T-helper 1 cell treated with Interleukin-12 subunit alpha and Interleukin-12 subunit beta and Interleukin-4 antibody, amounts not matched to agents 30 μg/mL and 1 μg/mL, for 36 hours (primary cell): Measurements from ENCODE around the gene PAK4.

Experiments used
- H3K27ac Mint-ChIP-seq: one replicate; pipeline ENCODE4 v1.8.0; 2021; ENCODE audit warnings: mild to moderate bottlenecking, mixed read lengths
- H3K27me3 Mint-ChIP-seq: one replicate; pipeline ENCODE4 v1.8.0; 2021; ENCODE audit warnings: low read depth, mixed read lengths
- H3K36me3 Mint-ChIP-seq: one replicate; pipeline ENCODE4 v1.8.0; 2021; ENCODE audit warnings: low read depth, mixed read lengths
- H3K4me1 Mint-ChIP-seq: one replicate; pipeline ENCODE4 v1.8.0; 2021; ENCODE audit warnings: low read depth, mixed read lengths
- H3K4me3 Mint-ChIP-seq: one replicate; pipeline ENCODE4 v1.8.0; 2021; ENCODE audit warnings: mild to moderate bottlenecking, moderate library complexity, mixed read lengths
- H3K9me3 Mint-ChIP-seq: one replicate; pipeline ENCODE4 v1.8.0; 2021; ENCODE audit warnings: mixed read lengths

PAK4 gene

GRCh38 chr19:39168258-39169142, 42.9 kb downstream of the PAK4 start:
- Mint-ChIP-seq H3K27ac (no peak overlapping the region), H3K27me3 (no peaks in the 10 kb centered on the region), H3K4me1 (no peaks in the 10 kb centered on the region), H3K4me3 (no peak overlapping the region), H3K9me3 (no peaks in the 10 kb centered on the region), H3K36me3 (no peaks in the 10 kb centered on the region)

GRCh38 chr19:39169143-39169810, 43.7 kb downstream of the PAK4 start:
- H3K27ac Mint-ChIP-seq, result no peak overlapping the region
- no peak overlapping the region for H3K4me3 Mint-ChIP-seq
- no peaks in the 10 kb centered on the region for H3K36me3 Mint-ChIP-seq
- no peaks in the 10 kb centered on the region for H3K27me3 Mint-ChIP-seq
- no peaks in the 10 kb centered on the region for H3K4me1 Mint-ChIP-seq
- H3K9me3 Mint-ChIP-seq, result no peaks in the 10 kb centered on the region

GRCh38 chr19:39170386-39171231, 45.0 kb downstream of the PAK4 start:
- H3K4me1 Mint-ChIP-seq, result no peaks in the 10 kb centered on the region
- H3K27ac Mint-ChIP-seq, result no peak overlapping the region
- no peaks in the 10 kb centered on the region for H3K27me3 Mint-ChIP-seq
- H3K36me3 Mint-ChIP-seq, result no peaks in the 10 kb centered on the region
- no peak overlapping the region for H3K4me3 Mint-ChIP-seq
- no peaks in the 10 kb centered on the region for H3K9me3 Mint-ChIP-seq

GRCh38 chr19:39171479-39172465, 46.2 kb downstream of the PAK4 start:
- Mint-ChIP-seq H3K4me1 (no peaks in the 10 kb centered on the region), H3K27ac (no peak overlapping the region), H3K9me3 (no peaks in the 10 kb centered on the region), H3K4me3 (no peak overlapping the region), H3K27me3 (no peaks in the 10 kb centered on the region), H3K36me3 (no peaks in the 10 kb centered on the region)

- Mint-ChIP-seq H3K4me1 (no peaks in the 10 kb centered on the region), H3K9me3 (no peaks in the 10 kb centered on the region), H3K27me3 (no peaks in the 10 kb centered on the region), H3K4me3 (no peak overlapping the region), H3K36me3 (no peaks in the 10 kb centered on the region), H3K27ac (no peak overlapping the region)
Measured at GRCh38 chr19:39172700-39173501, 47.3 kb downstream of the PAK4 start.

GRCh38 chr19:39173502-39173991, 48.0 kb downstream of the PAK4 start:
- no peaks in the 10 kb centered on the region for H3K27me3 Mint-ChIP-seq
- H3K9me3 Mint-ChIP-seq, result no peaks in the 10 kb centered on the region
- H3K27ac Mint-ChIP-seq, result no peak overlapping the region
- no peaks in the 10 kb centered on the region for H3K4me1 Mint-ChIP-seq
- no peak overlapping the region for H3K4me3 Mint-ChIP-seq
- H3K36me3 Mint-ChIP-seq, result no peaks in the 10 kb centered on the region

- no peaks in the 10 kb centered on the region for H3K27me3 Mint-ChIP-seq
- H3K4me1 Mint-ChIP-seq, result no peaks in the 10 kb centered on the region
- no peaks in the 10 kb centered on the region for H3K36me3 Mint-ChIP-seq
- no peaks in the 10 kb centered on the region for H3K9me3 Mint-ChIP-seq
- no peak overlapping the region for H3K4me3 Mint-ChIP-seq
- no peak overlapping the region for H3K27ac Mint-ChIP-seq
Measured at GRCh38 chr19:39174142-39174541, 48.6 kb downstream of the PAK4 start.

GRCh38 chr19:39174558-39175544, 49.3 kb downstream of the PAK4 start:
- Mint-ChIP-seq H3K36me3 (no peaks in the 10 kb centered on the region), H3K9me3 (no peaks in the 10 kb centered on the region), H3K4me3 (no peak overlapping the region), H3K27ac (no peak overlapping the region), H3K27me3 (no peaks in the 10 kb centered on the region), H3K4me1 (no peaks in the 10 kb centered on the region)

GRCh38 chr19:39175564-39175963, 50.0 kb downstream of the PAK4 start:
- H3K4me1 Mint-ChIP-seq, result no peaks in the 10 kb centered on the region

GRCh38 chr19:39177110-39177699, 51.6 kb downstream of the PAK4 start:
- Mint-ChIP-seq H3K36me3 (no peaks in the 10 kb centered on the region), H3K27ac (no peak overlapping the region), H3K4me1 (no peaks in the 10 kb centered on the region), H3K9me3 (no peaks in the 10 kb centered on the region), H3K4me3 (no peak overlapping the region), H3K27me3 (no peaks in the 10 kb centered on the region)

More at GRCh38 chr19:39175564-39175963, 50.0 kb downstream of the PAK4 start:
- no peaks in the 10 kb centered on the region for H3K9me3 Mint-ChIP-seq
- H3K4me3 Mint-ChIP-seq, result no peak overlapping the region
- H3K27me3 Mint-ChIP-seq, result no peaks in the 10 kb centered on the region
- H3K36me3 Mint-ChIP-seq, result no peaks in the 10 kb centered on the region
- no peak overlapping the region for H3K27ac Mint-ChIP-seq

- Mint-ChIP-seq H3K36me3 (no peaks in the 10 kb centered on the region), H3K4me1 (no peaks in the 10 kb centered on the region), H3K27ac (no peak overlapping the region), H3K27me3 (no peaks in the 10 kb centered on the region), H3K9me3 (no peaks in the 10 kb centered on the region), H3K4me3 (no peak overlapping the region)
Measured at GRCh38 chr19:39177736-39178135, 52.1 kb downstream of the PAK4 start.
